SK-N-SH (cell line): ENCODE results near the gene KRT36. TPM values are rescaled to one million over a fixed set of nuclear protein-coding genes. Genes with fewer than 3 reads are reported as not detected.

Experiments used
- CTCF ChIA-PET: fragments of 300-600, 350-600 bp; formaldehyde crosslinking; extraction: SDS; loops from one replicate; lab custom pipeline; 2021; lab: Yijun Ruan, JAX
- POLR2A ChIA-PET: fragments of 350-600 bp; sonication (Branson Sonifier 250); formaldehyde crosslinking; extraction: SDS; loops from one replicate; lab custom pipeline; 2020; ENCODE audit warnings: antibody characterized with exemption, inconsistent platforms; lab: Yijun Ruan, JAX
- DNase-seq: peaks from one replicate; pipeline ENCODE4 v3.0.0; 2012
- H2AFZ ChIP-seq: fragments of 200-600 bp; sonication (generic); 2 replicates; pipeline ENCODE4 v1.8.1; 2016; ENCODE audit warnings: antibody characterized with exemption, mild to moderate bottlenecking, low read depth
- H3F3A ChIP-seq: fragments of 200-600 bp; sonication (generic); replicated peaks from 2 replicates; pipeline ENCODE3; 2016; ENCODE audit warnings: antibody characterized with exemption, mild to moderate bottlenecking; ENCODE audit not compliant: insufficient read depth
- H3K27ac ChIP-seq, 2 experiments: fragments of 200-500 bp in 1 of 2; fragments of 200-600 bp in 1 of 2; sonication (Bioruptor generic) in 1 of 2; sonication (generic), shearing (Covaris generic) in 1 of 2; 2 replicates each; pipeline versions ENCODE4 v1.5.1 to v1.6.1; 2014 to 2016; ENCODE audit warnings: low read depth in 2 of 2, inconsistent platforms in 1 of 2, low read length in 1 of 2, mild to moderate bottlenecking in 1 of 2, mixed read lengths in 1 of 2
- H3K27me3 ChIP-seq: fragments of 200-600 bp; sonication (generic), shearing (Covaris generic); 2 replicates; pipeline ENCODE4 v1.6.1; 2016; ENCODE audit warnings: mixed run types; ENCODE audit not compliant: insufficient read depth
- H3K36me3 ChIP-seq, 2 experiments: fragments of 200-500 bp in 1 of 2; fragments of 200-600 bp in 1 of 2; sonication (Bioruptor generic) in 1 of 2; sonication (generic) in 1 of 2; replicated peaks in 1 of 2; 2 replicates each; pipeline versions ENCODE3 to v1.5.1; 2014 to 2016; ENCODE audit warnings: low read length in 1 of 2, mild to moderate bottlenecking in 1 of 2; ENCODE audit not compliant: insufficient read depth in 2 of 2, control insufficient read depth in 1 of 2
- H3K4me1 ChIP-seq, 2 experiments: fragments of 200-500 bp in 1 of 2; fragments of 200-600 bp in 1 of 2; sonication (Bioruptor generic) in 1 of 2; sonication (generic), shearing (Covaris generic) in 1 of 2; 2 replicates each; pipeline versions ENCODE4 v1.5.1 to v1.6.1; 2014 to 2016; ENCODE audit warnings: low read depth in 1 of 2, low read length in 1 of 2, mixed run types in 1 of 2; ENCODE audit not compliant: insufficient read depth in 2 of 2, control insufficient read depth in 1 of 2
- H3K4me2 ChIP-seq: fragments of 200-600 bp; sonication (generic), shearing (Covaris generic); 2 replicates; pipeline ENCODE4 v1.6.1; 2017; ENCODE audit warnings: mixed run types
- H3K4me3 ChIP-seq, 2 experiments: fragments of 200-500 bp in 1 of 2; fragments of 200-600 bp in 1 of 2; sonication (Bioruptor generic) in 1 of 2; sonication (generic), shearing (Covaris generic) in 1 of 2; 2 replicates each; pipeline versions ENCODE4 v1.5.1 to v1.8.1; 2014 to 2016; ENCODE audit warnings: low read depth in 2 of 2, inconsistent platforms in 1 of 2, low read length in 1 of 2, mild to moderate bottlenecking in 1 of 2, mixed read lengths in 1 of 2, moderate library complexity in 1 of 2
- H3K79me2 ChIP-seq: fragments of 200-600 bp; sonication (generic); 2 replicates; pipeline ENCODE4 v1.8.1; 2017; ENCODE audit warnings: mild to moderate bottlenecking; ENCODE audit not compliant: insufficient read depth
- H3K9ac ChIP-seq: fragments of 200-600 bp; sonication (generic); 2 replicates; pipeline ENCODE4 v1.6.1; 2017; ENCODE audit warnings: mixed run types
- H3K9me2 ChIP-seq: fragments of 200-600 bp; sonication (generic); 2 replicates; pipeline ENCODE4 v1.6.1; 2017; ENCODE audit warnings: mixed run types
- H3K9me3 ChIP-seq: fragments of 200-600 bp; sonication (generic); 2 replicates; pipeline ENCODE4 v1.6.1; 2017; ENCODE audit warnings: mixed run types, mild to moderate bottlenecking, moderate library complexity
- H4K20me1 ChIP-seq: fragments of 200-600 bp; sonication (generic); 2 replicates; pipeline ENCODE4 v1.6.1; 2017; ENCODE audit warnings: mild to moderate bottlenecking, mixed run types; ENCODE audit not compliant: insufficient read depth
- CHD2 ChIP-seq: fragments of 150-350 bp; IDR thresholded peaks from 2 replicates; pipeline ENCODE4 v1.6.1; 2018; ENCODE audit warnings: low read length; ENCODE audit not compliant: partially characterized antibody
- ELF1 ChIP-seq: IDR thresholded peaks from 2 replicates; pipeline ENCODE4 v1.4.0; 2012
- EZH2phosphoT487 ChIP-seq: fragments of 200-600 bp; sonication (generic); IDR thresholded peaks from 2 replicates; pipeline ENCODE4 v1.6.1; 2017; ENCODE audit warnings: low read depth, mixed run types, mild to moderate bottlenecking, antibody characterized with exemption, moderate library complexity, borderline replicate concordance
- FOSL2 ChIP-seq: IDR thresholded peaks from 2 replicates; pipeline ENCODE4 v1.4.0; 2012; ENCODE audit warnings: low read depth, mild to moderate bottlenecking, moderate library complexity, borderline replicate concordance
- FOXM1 ChIP-seq: IDR thresholded peaks from 2 replicates; pipeline ENCODE4 v1.4.0; 2012; ENCODE audit warnings: low read depth, mild to moderate bottlenecking
- NFIC ChIP-seq: IDR thresholded peaks from 2 replicates; pipeline ENCODE4 v1.4.0; 2012; ENCODE audit warnings: borderline replicate concordance
- RXRA ChIP-seq: IDR thresholded peaks from 2 replicates; pipeline ENCODE4 v1.4.0; 2012; ENCODE audit warnings: low read depth, mild to moderate bottlenecking, borderline replicate concordance
- SMC3 ChIP-seq: IDR thresholded peaks from 2 replicates; pipeline ENCODE4 v1.6.1; 2012; ENCODE audit warnings: low read depth, low read length, improper control_type of control experiment
- TCF12 ChIP-seq: IDR thresholded peaks from 2 replicates; pipeline ENCODE4 v1.4.0; 2012
- WGBS: methylation state at CpG from one replicate; pipeline ENCODE4 v1.1.6; 2017; ENCODE audit warnings: low lambda C conversion rate; 5-methylcytosine and 5-hydroxymethylcytosine counted together
- polyA plus RNA-seq, 3 experiments: library from polyadenylated mRNA; depleted of rRNA; stranded (reverse); fragments of >200 nt; gene quantifications; 2 replicates each; pipeline ENCODE4 v1.2.3, GENCODE V29; 2012
- TF ChIP-seq, protein P1 (sequence below): IDR thresholded peaks from 2 replicates; pipeline ENCODE4 v1.6.1; 2012; ENCODE audit warnings: mild to moderate bottlenecking, low read depth, low read length, moderate library complexity
- TF ChIP-seq, protein P2 (sequence below): fragments of 150-350 bp; IDR thresholded peaks from 2 replicates; pipeline ENCODE4 v1.6.1; 2017; ENCODE audit warnings: antibody characterized with exemption, low read length, low read depth, borderline replicate concordance

The KRT36 gene
- polyA plus RNA-seq, 1 of the 3 experiments (the other 2 are of a cell fraction), result not detected

DNA sequence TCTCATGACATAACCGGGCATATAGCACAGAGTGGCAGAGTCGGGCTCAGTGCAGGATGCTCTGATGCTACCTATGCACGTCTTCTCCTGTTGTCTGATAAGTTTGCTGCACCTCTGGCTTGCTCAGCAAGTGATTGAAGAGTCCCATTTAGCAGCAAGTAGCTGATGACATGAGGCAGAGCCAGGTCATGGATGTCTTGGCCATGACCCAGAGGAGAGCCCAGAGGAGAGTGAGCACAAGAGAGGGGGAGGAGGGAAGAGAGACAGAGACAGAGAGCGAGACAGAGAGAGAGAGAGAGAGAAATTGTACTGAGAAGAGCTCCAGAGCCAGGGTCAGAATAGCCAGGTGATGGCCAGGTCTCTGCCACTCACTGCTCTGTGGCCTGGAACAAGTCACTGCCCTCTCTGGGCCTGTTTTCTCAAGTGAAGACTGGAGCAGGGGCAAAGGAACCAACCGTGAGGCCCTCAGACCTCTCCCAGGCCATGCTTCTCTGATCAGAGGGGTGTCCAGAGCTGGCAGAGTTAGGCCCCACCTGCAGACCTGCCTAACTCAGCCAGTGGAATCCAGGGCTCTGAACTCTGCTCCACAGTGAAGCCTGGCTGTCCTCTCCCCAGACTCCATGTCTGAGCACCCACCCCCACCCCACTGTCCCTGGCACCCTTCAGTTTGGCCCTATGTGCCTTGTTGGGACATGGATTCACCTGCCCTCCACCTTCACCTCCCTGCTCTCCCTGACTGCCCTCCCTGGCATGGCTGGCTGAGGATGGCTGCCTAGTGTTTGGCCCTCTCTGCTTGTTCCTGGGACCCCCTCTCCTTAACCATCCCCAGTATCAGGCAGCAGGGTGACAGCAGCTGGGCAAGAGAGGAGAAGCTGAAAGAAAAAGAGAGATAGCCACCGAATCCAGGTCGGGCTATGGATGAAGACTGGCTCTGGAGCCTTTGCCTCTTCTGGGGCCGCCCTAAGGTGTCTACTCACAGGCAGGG lies 4.5 kb downstream of the KRT36 start:
- peaks cover 0 to 14% of the 10 kb centered on the region in 2 experiments; a peak in 1 of 4 replicates for H3K4me1 ChIP-seq
- no peaks in the 10 kb centered on the region for H3F3A ChIP-seq
- H3K9ac ChIP-seq, result no peak overlapping the region
- 73% methylated on average over 8 of the region's 8 CpGs for WGBS
- CTCF ChIA-PET, result interaction anchor here (0.8 to 3.9 kb wide), 6 partner anchors 8 to 178 kb away, joined by 3 to 23 read pairs (median 4); no protein-coding TSS in a partner anchor
- TF ChIP-seq EZH2phosphoT487, result no peak
- TF ChIP-seq RXRA, result no peak
- no peak for TF ChIP-seq TCF12
- TF ChIP-seq CHD2, result no peak
- TF ChIP-seq ELF1, result no peak
- no peak for TF ChIP-seq NFIC
- TF ChIP-seq, protein P1, sequence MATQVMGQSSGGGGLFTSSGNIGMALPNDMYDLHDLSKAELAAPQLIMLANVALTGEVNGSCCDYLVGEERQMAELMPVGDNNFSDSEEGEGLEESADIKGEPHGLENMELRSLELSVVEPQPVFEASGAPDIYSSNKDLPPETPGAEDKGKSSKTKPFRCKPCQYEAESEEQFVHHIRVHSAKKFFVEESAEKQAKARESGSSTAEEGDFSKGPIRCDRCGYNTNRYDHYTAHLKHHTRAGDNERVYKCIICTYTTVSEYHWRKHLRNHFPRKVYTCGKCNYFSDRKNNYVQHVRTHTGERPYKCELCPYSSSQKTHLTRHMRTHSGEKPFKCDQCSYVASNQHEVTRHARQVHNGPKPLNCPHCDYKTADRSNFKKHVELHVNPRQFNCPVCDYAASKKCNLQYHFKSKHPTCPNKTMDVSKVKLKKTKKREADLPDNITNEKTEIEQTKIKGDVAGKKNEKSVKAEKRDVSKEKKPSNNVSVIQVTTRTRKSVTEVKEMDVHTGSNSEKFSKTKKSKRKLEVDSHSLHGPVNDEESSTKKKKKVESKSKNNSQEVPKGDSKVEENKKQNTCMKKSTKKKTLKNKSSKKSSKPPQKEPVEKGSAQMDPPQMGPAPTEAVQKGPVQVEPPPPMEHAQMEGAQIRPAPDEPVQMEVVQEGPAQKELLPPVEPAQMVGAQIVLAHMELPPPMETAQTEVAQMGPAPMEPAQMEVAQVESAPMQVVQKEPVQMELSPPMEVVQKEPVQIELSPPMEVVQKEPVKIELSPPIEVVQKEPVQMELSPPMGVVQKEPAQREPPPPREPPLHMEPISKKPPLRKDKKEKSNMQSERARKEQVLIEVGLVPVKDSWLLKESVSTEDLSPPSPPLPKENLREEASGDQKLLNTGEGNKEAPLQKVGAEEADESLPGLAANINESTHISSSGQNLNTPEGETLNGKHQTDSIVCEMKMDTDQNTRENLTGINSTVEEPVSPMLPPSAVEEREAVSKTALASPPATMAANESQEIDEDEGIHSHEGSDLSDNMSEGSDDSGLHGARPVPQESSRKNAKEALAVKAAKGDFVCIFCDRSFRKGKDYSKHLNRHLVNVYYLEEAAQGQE, result no peak
- TF ChIP-seq SMC3, result no peak
- TF ChIP-seq FOXM1, result no peak
- TF ChIP-seq, protein P2, sequence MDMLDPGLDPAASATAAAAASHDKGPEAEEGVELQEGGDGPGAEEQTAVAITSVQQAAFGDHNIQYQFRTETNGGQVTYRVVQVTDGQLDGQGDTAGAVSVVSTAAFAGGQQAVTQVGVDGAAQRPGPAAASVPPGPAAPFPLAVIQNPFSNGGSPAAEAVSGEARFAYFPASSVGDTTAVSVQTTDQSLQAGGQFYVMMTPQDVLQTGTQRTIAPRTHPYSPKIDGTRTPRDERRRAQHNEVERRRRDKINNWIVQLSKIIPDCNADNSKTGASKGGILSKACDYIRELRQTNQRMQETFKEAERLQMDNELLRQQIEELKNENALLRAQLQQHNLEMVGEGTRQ, result no peak
- no peak for TF ChIP-seq FOSL2
- TF ChIP-seq, all 33 proteins: peak for 0
- Histone ChIP-seq H3K9me3 (no peaks in the 10 kb centered on the region), H3K36me3 (no peaks in the 10 kb centered on the region), H3K27me3 (no peaks in the 10 kb centered on the region), H3K79me2 (no peaks in the 10 kb centered on the region), H4K20me1 (no peaks in the 10 kb centered on the region), H2AFZ (no peak overlapping the region), H3K9me2 (no peaks in the 10 kb centered on the region), H3K4me3 (no peak overlapping the region), H3K27ac (no peak overlapping the region), H3K4me2 (no peak overlapping the region)
- DNase-seq, result no peak
- POLR2A ChIA-PET, result interaction anchor here (0.7 kb wide), 1 partner anchor 92 kb away, joined by 3 read pairs; no protein-coding TSS in a partner anchor
